ENCODE measurements around the gene HLA-DMB.

GRCh38 chr6:32982084-32982701 lies 41.4 kb upstream of the HLA-DMB start:
- TF ChIP-seq CTCF (IDR thresholded peaks at IDR 0.05; ENCODE audit: low read depth, low read length, poor library complexity, severe bottlenecking), result no peak
- TF ChIP-seq EZH2phosphoT487 (IDR thresholded peaks at IDR 0.05; ENCODE audit: borderline replicate concordance, low read length), result no peak

All from DOHH2 (cell line).